OCI-LY3 (cell line): ENCODE results near the gene NEU4.

Experiments used
- H2AFZ ChIP-seq: fragments of 200-600, 300-600 bp; shearing (Covaris generic); 2 replicates; pipeline ENCODE4 v1.6.0; 2014; ENCODE audit warnings: antibody characterized with exemption, low read depth, low read length
- H3K27ac ChIP-seq: fragments of 200-600, 300-600 bp; sonication (generic); 2 replicates; pipeline ENCODE4 v1.5.1; 2014; ENCODE audit warnings: mild to moderate bottlenecking, low read length, moderate library complexity, mixed read lengths
- H3K27me3 ChIP-seq: fragments of 200-600, 300-600 bp; sonication (generic); 2 replicates; pipeline ENCODE4 v1.6.1; 2014; ENCODE audit warnings: low read depth, low read length, mixed read lengths
- H3K36me3 ChIP-seq: fragments of 200-600, 300-600 bp; sonication (generic); replicated peaks from 2 replicates; pipeline ENCODE3; 2014; ENCODE audit warnings: low read depth, low read length, mixed read lengths
- H3K4me1 ChIP-seq: fragments of 300-600, 200-600 bp; sonication (generic); 2 replicates; pipeline ENCODE4 v1.6.1; 2014; ENCODE audit warnings: low read length, mixed read lengths
- H3K4me2 ChIP-seq: fragments of 200-600, 300-600 bp; sonication (generic); 2 replicates; pipeline ENCODE4 v1.6.1; 2014; ENCODE audit warnings: low read length, mixed read lengths
- H3K4me3 ChIP-seq: fragments of 300-600, 200-600 bp; sonication (generic); 2 replicates; pipeline ENCODE4 v1.5.1; 2014; ENCODE audit warnings: antibody characterized with exemption, mild to moderate bottlenecking, low read length, moderate library complexity
- H3K79me2 ChIP-seq: fragments of 300-600, 200-600 bp; shearing (Covaris generic); 2 replicates; pipeline ENCODE4 v1.6.1; 2014; ENCODE audit warnings: mild to moderate bottlenecking, low read length, mixed read lengths
- H3K9ac ChIP-seq: fragments of 300-600, 200-600 bp; shearing (Covaris generic); 2 replicates; pipeline ENCODE4 v1.6.0; 2014; ENCODE audit warnings: mild to moderate bottlenecking, low read length, moderate library complexity
- H3K9me3 ChIP-seq: fragments of 200-600, 300-600 bp; shearing (Covaris generic); 2 replicates; pipeline ENCODE4 v1.6.1; 2014; ENCODE audit warnings: low read length, mixed read lengths; ENCODE audit not compliant: insufficient read depth
- H4K20me1 ChIP-seq: fragments of 200-600, 300-600 bp; sonication (generic); 2 replicates; pipeline ENCODE4 v1.6.1; 2016; ENCODE audit warnings: low read length, mixed read lengths; ENCODE audit not compliant: insufficient read depth
- EZH2phosphoT487 ChIP-seq: fragments of 200-600 bp; shearing (Covaris generic); IDR thresholded peaks from 2 replicates; pipeline ENCODE4 v1.6.1; 2018; ENCODE audit warnings: antibody characterized with exemption, mixed run types, low read depth
- TF ChIP-seq, protein P1 (sequence below): fragments of 200-600, 300-600 bp; sonication (generic); IDR thresholded peaks from 2 replicates; pipeline ENCODE4 v1.5.1; 2014; ENCODE audit warnings: antibody characterized with exemption, low read length, low read depth

Gene NEU4

DNA sequence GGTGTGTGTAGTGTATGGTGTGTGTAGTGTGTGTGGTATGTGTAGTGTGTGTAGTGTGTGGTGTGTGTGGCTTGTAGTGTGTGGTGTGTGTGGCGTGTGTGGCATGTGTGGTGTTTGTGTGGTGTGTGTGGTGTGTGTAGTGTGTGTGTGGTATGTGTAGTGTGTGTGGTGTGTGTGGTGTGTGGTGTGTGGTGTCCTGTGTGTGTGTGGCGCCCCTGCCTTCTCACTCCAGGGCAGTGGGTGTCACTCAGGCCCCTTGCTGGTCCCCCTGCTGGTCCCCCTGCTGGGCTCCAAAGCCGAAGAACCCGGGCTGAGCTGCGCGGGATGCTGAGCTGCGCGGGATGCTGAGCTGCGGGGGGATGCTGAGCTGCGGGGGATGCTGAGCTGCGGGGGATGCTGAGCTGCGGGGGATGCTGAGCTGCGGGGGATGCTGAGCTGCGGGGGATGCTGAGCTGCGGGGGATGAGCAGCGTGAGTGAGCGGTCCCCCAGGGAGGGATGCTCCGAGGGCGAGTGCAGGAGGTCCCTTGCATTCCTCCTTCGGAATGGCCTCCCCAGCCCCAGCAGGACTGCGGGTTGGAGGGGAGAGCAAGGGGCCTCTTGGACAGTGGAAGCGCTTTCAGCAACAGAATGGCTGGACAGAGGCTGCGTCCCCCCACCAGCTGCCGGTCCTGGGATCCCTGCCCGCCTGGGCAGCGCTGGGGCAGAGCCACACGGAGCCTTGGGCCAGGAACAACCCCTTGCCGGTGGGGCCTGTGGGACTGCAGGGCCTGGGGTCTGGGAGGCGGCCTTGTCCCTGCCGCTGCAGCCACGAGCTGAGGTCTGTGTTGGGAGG is 57.2 kb downstream of the NEU4 start:
- H3K27ac ChIP-seq = no peak overlapping the region
- peaks cover 41% of the 10 kb centered on the region for H3K4me1 ChIP-seq
- no peak overlapping the region for H3K4me3 ChIP-seq
- no peak overlapping the region for H2AFZ ChIP-seq
- H3K9me3 ChIP-seq = no peaks in the 10 kb centered on the region
- peaks cover 55% of the 10 kb centered on the region for H3K27me3 ChIP-seq
- H3K36me3 ChIP-seq = peaks cover 4% of the 10 kb centered on the region
- H4K20me1 ChIP-seq = no peaks in the 10 kb centered on the region
- H3K9ac ChIP-seq = no peak overlapping the region
- H3K4me2 ChIP-seq = no peak overlapping the region
- no peaks in the 10 kb centered on the region for H3K79me2 ChIP-seq
- TF ChIP-seq, protein P1, sequence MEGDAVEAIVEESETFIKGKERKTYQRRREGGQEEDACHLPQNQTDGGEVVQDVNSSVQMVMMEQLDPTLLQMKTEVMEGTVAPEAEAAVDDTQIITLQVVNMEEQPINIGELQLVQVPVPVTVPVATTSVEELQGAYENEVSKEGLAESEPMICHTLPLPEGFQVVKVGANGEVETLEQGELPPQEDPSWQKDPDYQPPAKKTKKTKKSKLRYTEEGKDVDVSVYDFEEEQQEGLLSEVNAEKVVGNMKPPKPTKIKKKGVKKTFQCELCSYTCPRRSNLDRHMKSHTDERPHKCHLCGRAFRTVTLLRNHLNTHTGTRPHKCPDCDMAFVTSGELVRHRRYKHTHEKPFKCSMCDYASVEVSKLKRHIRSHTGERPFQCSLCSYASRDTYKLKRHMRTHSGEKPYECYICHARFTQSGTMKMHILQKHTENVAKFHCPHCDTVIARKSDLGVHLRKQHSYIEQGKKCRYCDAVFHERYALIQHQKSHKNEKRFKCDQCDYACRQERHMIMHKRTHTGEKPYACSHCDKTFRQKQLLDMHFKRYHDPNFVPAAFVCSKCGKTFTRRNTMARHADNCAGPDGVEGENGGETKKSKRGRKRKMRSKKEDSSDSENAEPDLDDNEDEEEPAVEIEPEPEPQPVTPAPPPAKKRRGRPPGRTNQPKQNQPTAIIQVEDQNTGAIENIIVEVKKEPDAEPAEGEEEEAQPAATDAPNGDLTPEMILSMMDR = no peak
- no peak for TF ChIP-seq EZH2phosphoT487
